ENCODE data around the gene VEZT. TPM values are rescaled to one million over a fixed set of nuclear protein-coding genes. Genes with fewer than 3 reads are reported as not detected.
A peak's percentile ranks its signal among the peaks of the same experiment; 100 is the strongest.
"Not testable (repeated sequence)": the region's sequence is repeated elsewhere in the genome, so short reads cannot be mapped to it uniquely, and the experiment has no call there.

VEZT gene
- total and polyA plus RNA-seq, 4 donors = 13.7 to 47.4 (median 22.0) TPM

- no peak overlapping the region for H3K9ac ChIP-seq (ENCODE audit: low read depth in 1 of 2, low read length in 2 of 2)
- TF ChIP-seq HNF4A (conservative IDR thresholded peaks at IDR 0.05) = peak in 1 of 2 donors; percentile 29
- TF ChIP-seq CTCF (IDR thresholded peaks at IDR 0.05; ENCODE audit: low read depth, low read length, missing input control) = no peak
- TF ChIP-seq MAX (IDR thresholded peaks at IDR 0.05) = no peak
- TF ChIP-seq RXRA (IDR thresholded peaks at IDR 0.05) = peak in 1 of 2 donors; percentile 29
These were observed 21.6 kb downstream of the VEZT start for GRCh38 chr12:95239216-95239615.

GRCh38 chr12:95239835-95240234 lies 22.2 kb downstream of the VEZT start:
- 88% methylated on average over 2 of the region's 2 CpGs for WGBS

More at GRCh38 chr12:95239216-95239615, 21.6 kb downstream of the VEZT start:
- no peak overlapping the region for H3K27ac ChIP-seq (ENCODE audit: low read depth in 1 of 2, low read length in 2 of 2)
- H3K36me3 ChIP-seq (ENCODE audit: control insufficient read depth in 4 of 4, insufficient read depth in 3 of 4, low read depth in 1 of 4, low read length in 3 of 4) = peaks cover 0 to 4% (median 1%) of the 10 kb centered on the region in 4 donors
- no peaks in the 10 kb centered on the region for H3K27me3 ChIP-seq (ENCODE audit: control insufficient read depth in 4 of 4, insufficient read depth in 4 of 4, low read length in 3 of 4)
- DNase-seq (ENCODE audit: low spot score) = no peak
- peaks cover 2 to 7% (median 3%) of the 10 kb centered on the region in 4 donors for H3K4me1 ChIP-seq (ENCODE audit: control insufficient read depth in 4 of 4, insufficient read depth in 4 of 4, low read length in 3 of 4)
- no peak overlapping the region for H3K4me3 ChIP-seq (ENCODE audit: low read depth in 1 of 3, low read length in 3 of 3)
- no peaks in the 10 kb centered on the region for H3K9me3 ChIP-seq (ENCODE audit: control insufficient read depth in 4 of 4, low read length in 3 of 4)

GRCh38 chr12:95240556-95240955 lies 22.9 kb downstream of the VEZT start:
- H3K9ac ChIP-seq (ENCODE audit: low read depth in 1 of 2, low read length in 2 of 2) = no peak overlapping the region
- no peak overlapping the region for H3K27ac ChIP-seq (ENCODE audit: low read depth in 1 of 2, low read length in 2 of 2)
- no peaks in the 10 kb centered on the region for H3K9me3 ChIP-seq (ENCODE audit: control insufficient read depth in 4 of 4, low read length in 3 of 4)
- no peak for DNase-seq (ENCODE audit: low spot score)
- no peak for TF ChIP-seq RAD21 (IDR thresholded peaks at IDR 0.05)
- no peak for TF ChIP-seq FOXA1 (IDR thresholded peaks at IDR 0.05)
- no peak for TF ChIP-seq RXRA (IDR thresholded peaks at IDR 0.05)
- TF ChIP-seq CTCF (IDR thresholded peaks at IDR 0.05; ENCODE audit: low read depth, low read length, missing input control) = no peak
- no peak for TF ChIP-seq ZBTB33 (IDR thresholded peaks at IDR 0.05)
- TF ChIP-seq SP1 (IDR thresholded peaks at IDR 0.05) = no peak
- no peak for TF ChIP-seq EGR1 (IDR thresholded peaks at IDR 0.05; ENCODE audit: low read depth in 2 of 2)
- TF ChIP-seq TAF1 (conservative IDR thresholded peaks at IDR 0.05) = no peak
- TF ChIP-seq JUND (IDR thresholded peaks at IDR 0.05) = no peak
- no peak for TF ChIP-seq YY1 (IDR thresholded peaks at IDR 0.05)
- no peak for TF ChIP-seq REST (IDR thresholded peaks at IDR 0.05)
- TF ChIP-seq NR2F2 (IDR thresholded peaks at IDR 0.05) = no peak
- no peak for TF ChIP-seq GABPA (IDR thresholded peaks at IDR 0.05 in 1 of 2, conservative IDR thresholded peaks at IDR 0.05 in 1 of 2)
- no peak for TF ChIP-seq HNF4G (IDR thresholded peaks at IDR 0.05)
- no peak for TF ChIP-seq MAX (IDR thresholded peaks at IDR 0.05)
- TF ChIP-seq FOXA2 (IDR thresholded peaks at IDR 0.05) = no peak
- TF ChIP-seq ATF3 (IDR thresholded peaks at IDR 0.05) = no peak
- no peak for TF ChIP-seq HNF4A (conservative IDR thresholded peaks at IDR 0.05)
- H3K36me3 ChIP-seq (ENCODE audit: control insufficient read depth in 4 of 4, insufficient read depth in 3 of 4, low read depth in 1 of 4, low read length in 3 of 4) = peaks cover 0 to 4% (median 1%) of the 10 kb centered on the region in 4 donors
- H3K4me3 ChIP-seq (ENCODE audit: low read depth in 1 of 3, low read length in 3 of 3) = no peak overlapping the region
- 88% methylated on average over 2 of the region's 2 CpGs for WGBS
- peaks cover 2 to 7% (median 3%) of the 10 kb centered on the region in 4 donors for H3K4me1 ChIP-seq (ENCODE audit: control insufficient read depth in 4 of 4, insufficient read depth in 4 of 4, low read length in 3 of 4)
- H3K27me3 ChIP-seq (ENCODE audit: control insufficient read depth in 4 of 4, insufficient read depth in 4 of 4, low read length in 3 of 4) = no peaks in the 10 kb centered on the region

More at GRCh38 chr12:95239835-95240234, 22.2 kb downstream of the VEZT start:
- not testable (repeated sequence) for H3K36me3 ChIP-seq (ENCODE audit: control insufficient read depth in 4 of 4, insufficient read depth in 3 of 4, low read depth in 1 of 4, low read length in 3 of 4); DNase-seq (ENCODE audit: low spot score); H3K9ac ChIP-seq (ENCODE audit: low read depth in 1 of 2, low read length in 2 of 2); H3K4me3 ChIP-seq (ENCODE audit: low read depth in 1 of 3, low read length in 3 of 3); H3K27me3 ChIP-seq (ENCODE audit: control insufficient read depth in 4 of 4, insufficient read depth in 4 of 4, low read length in 3 of 4); H3K4me1 ChIP-seq (ENCODE audit: control insufficient read depth in 4 of 4, insufficient read depth in 4 of 4, low read length in 3 of 4); H3K9me3 ChIP-seq (ENCODE audit: control insufficient read depth in 4 of 4, low read length in 3 of 4); H3K27ac ChIP-seq (ENCODE audit: low read depth in 1 of 2, low read length in 2 of 2)

Measured in liver (tissue), 9 donors.